Measurements from ENCODE around the gene ADAMTSL4. TPM values are rescaled to one million over a fixed set of nuclear protein-coding genes. Genes with fewer than 3 reads are reported as not detected.

ADAMTSL4 gene
- total and polyA plus RNA-seq, 2 of the 8 experiments (the other 6 are each of a cell fraction or from before 2014, with no cell fraction given) = 4.2 to 5.4 TPM

DNA sequence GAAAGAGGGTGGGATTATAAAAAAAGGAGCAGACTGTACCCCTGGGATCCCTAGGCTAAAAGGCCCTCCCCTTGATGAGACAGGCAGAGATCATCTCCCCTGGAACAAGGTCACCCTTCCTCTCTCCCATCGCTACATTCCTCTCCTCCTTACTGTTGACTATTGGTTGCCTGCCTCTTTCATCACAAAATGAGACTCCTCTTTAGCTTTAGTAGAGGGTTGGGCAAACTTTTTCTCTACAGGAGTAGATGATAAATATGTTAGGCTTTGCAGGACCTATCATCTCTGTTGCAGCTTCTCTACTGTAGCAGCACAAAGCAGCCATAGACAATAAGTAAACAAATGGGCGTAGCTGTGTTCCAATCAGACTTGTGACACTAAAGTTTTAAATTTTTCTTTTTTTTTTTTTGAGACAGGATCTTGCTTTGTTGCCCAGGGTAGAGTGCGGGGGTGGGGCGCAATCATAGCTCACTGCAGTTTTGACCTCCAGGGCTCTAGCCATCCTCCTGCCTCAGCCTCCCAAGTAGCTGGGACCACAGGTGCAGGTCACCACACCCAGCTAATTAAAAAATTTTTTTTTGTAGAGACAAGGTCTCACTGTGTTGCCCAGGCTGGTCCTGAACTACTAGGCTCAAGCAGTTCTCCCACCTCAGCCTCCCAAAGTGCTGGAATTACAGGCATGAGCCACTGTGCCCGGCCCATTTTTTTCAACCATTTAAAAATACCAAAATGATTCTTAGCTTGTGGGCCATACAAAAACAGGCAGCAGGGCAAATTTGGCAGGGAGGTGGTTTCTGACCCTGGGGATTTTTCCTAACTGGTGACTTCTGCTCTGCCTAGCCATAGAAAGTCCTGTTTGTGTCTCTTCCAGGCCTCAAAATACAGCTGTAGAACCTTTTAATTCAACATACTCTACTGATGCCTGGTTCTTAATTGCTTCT lies 15.1 kb downstream of the ADAMTSL4 start:
- H3K9me3 ChIP-seq (ENCODE audit: insufficient read depth in 2 of 2, low read depth in 1 of 2, low read length in 1 of 2) = no peaks in the 10 kb centered on the region
- no peak overlapping the region for H4K91ac ChIP-seq (replicated peaks; ENCODE audit: insufficient read length, low read length)
- ChIA-PET POLR2A (ENCODE audit: partially characterized antibody) (interaction anchor here (0.6 to 43.7 kb wide), 7 partner anchors 13 to 480 kb away, joined by 3 to 1380 read pairs (median 11); partner anchors contain the start of genes ADAMTSL4, ENSA, FALEC and MCL1), CTCF (ENCODE audit: partially characterized antibody) (interaction anchor here (0.6 to 13.7 kb wide), 8 partner anchors 8 to 176 kb away, joined by 3 to 210 read pairs (median 4); no protein-coding TSS in a partner anchor)
- H4K8ac ChIP-seq (ENCODE audit: extremely low read depth, insufficient read depth, low read length) = no peak overlapping the region
- H3K27ac ChIP-seq (ENCODE audit: low read depth, low read length) = no peak overlapping the region
- DNase-seq (ENCODE audit: low read depth in 1 of 2, low spot score in 2 of 2) (no peak), FAIRE-seq (no peak)
- H3K23ac ChIP-seq (ENCODE audit: insufficient read length) = no peak overlapping the region
- peaks cover 25 to 44% (median 32%) of the 10 kb centered on the region in 4 experiments for H3K4me1 ChIP-seq (replicated peaks in 1 of 4; ENCODE audit: control insufficient read depth in 3 of 4, insufficient read depth in 4 of 4, low read length in 3 of 4)
- H3K79me2 ChIP-seq (ENCODE audit: control insufficient read depth in 1 of 2, insufficient read depth in 2 of 2, low read length in 2 of 2) = peaks cover 5 to 48% of the 10 kb centered on the region in 2 experiments; a peak in 3 of 4 replicates
- WGBS, 2 experiments (ENCODE audit: extremely low coverage in 1 of 2, insufficient coverage in 1 of 2, insufficient read length in 1 of 2, insufficient replicate concordance in 2 of 2, low coverage in 1 of 2, low lambda C conversion rate in 2 of 2, missing lambda C conversion rate in 1 of 2) = 97% methylated on average over 5 of the region's 5 CpGs; no CpG with 5 or more reads in 1 of the 2 experiments
- H2BK5ac ChIP-seq (ENCODE audit: low read depth, low read length) = peak overlapping the region; percentile 76; the same call in 1 of the 2 replicates
- 0 out of 4 replicates have a peak overlapping the region, but pooled peaks of 1 of the 2 experiments have one; percentile 85 for H3K4me2 ChIP-seq (ENCODE audit: insufficient read depth in 1 of 2, low read depth in 2 of 2, low read length in 2 of 2)
- no peak overlapping the region for H2BK120ac ChIP-seq (replicated peaks; ENCODE audit: low read depth, low read length)
- no peaks in the 10 kb centered on the region for H3K79me1 ChIP-seq (ENCODE audit: low read depth, low read length)
- no peak overlapping the region for H3K4me3 ChIP-seq (ENCODE audit: extremely low read depth in 1 of 4, insufficient read depth in 2 of 4, low read depth in 3 of 4, low read length in 4 of 4)
- H2BK20ac ChIP-seq (ENCODE audit: low read length) = peak overlapping the region; percentile 87
- peaks cover 0 to 2% of the 10 kb centered on the region in 2 experiments for H4K20me1 ChIP-seq (replicated peaks in 1 of 2; ENCODE audit: control insufficient read depth in 1 of 2, insufficient read depth in 2 of 2, low read length in 2 of 2)
- H3K56ac ChIP-seq (replicated peaks; ENCODE audit: insufficient read length, low read depth, low read length) = no peak overlapping the region
- no peak overlapping the region for H3K4ac ChIP-seq (replicated peaks; ENCODE audit: insufficient read length, low read depth, low read length)
- no peak overlapping the region for H3K18ac ChIP-seq (ENCODE audit: extremely low read depth, low read length)
- no peak overlapping the region for H2AFZ ChIP-seq (ENCODE audit: low read length)
- no peaks in the 10 kb centered on the region for H3K36me3 ChIP-seq (ENCODE audit: control insufficient read depth in 2 of 4, insufficient read depth in 4 of 4, low read length in 3 of 4)
- TF ChIP-seq SIN3A (conservative IDR thresholded peaks at IDR 0.05 in 1 of 2, IDR thresholded peaks at IDR 0.05 in 1 of 2; ENCODE audit: low read depth in 1 of 2, low read length in 2 of 2) (no peak), KDM1A (IDR thresholded peaks at IDR 0.05; ENCODE audit: borderline replicate concordance, low read length) (peak; percentile 75; the same call in 1 of the 2 replicates), CHD1 (IDR thresholded peaks at IDR 0.05; ENCODE audit: low read depth, low read length) (no peak), PHF8 (conservative IDR thresholded peaks at IDR 0.05; ENCODE audit: low read depth, low read length) (no peak), RBBP5 (IDR thresholded peaks at IDR 0.05; ENCODE audit: borderline replicate concordance, low read depth, low read length) (no peak), NRF1 (IDR thresholded peaks at IDR 0.05; ENCODE audit: low read depth, low read length) (no peak), CHD2 (IDR thresholded peaks at IDR 0.05; ENCODE audit: low read length) (no peak), POLR2A (IDR thresholded peaks at IDR 0.05; ENCODE audit: control extremely low read depth in 1 of 2, low read depth in 2 of 2, low read length in 2 of 2) (peak in 1 of 2 experiments; percentile 25; a peak in 1 of 3 replicates), KDM5A (IDR thresholded peaks at IDR 0.05; ENCODE audit: low read length) (no peak)
- TF ChIP-seq, protein P1, sequence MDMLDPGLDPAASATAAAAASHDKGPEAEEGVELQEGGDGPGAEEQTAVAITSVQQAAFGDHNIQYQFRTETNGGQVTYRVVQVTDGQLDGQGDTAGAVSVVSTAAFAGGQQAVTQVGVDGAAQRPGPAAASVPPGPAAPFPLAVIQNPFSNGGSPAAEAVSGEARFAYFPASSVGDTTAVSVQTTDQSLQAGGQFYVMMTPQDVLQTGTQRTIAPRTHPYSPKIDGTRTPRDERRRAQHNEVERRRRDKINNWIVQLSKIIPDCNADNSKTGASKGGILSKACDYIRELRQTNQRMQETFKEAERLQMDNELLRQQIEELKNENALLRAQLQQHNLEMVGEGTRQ (IDR thresholded peaks at IDR 0.05; ENCODE audit: low read length) = no peak
- H3K23me2 ChIP-seq (ENCODE audit: low read depth, low read length) = peaks cover 7% of the 10 kb centered on the region
- no peak overlapping the region for H4K5ac ChIP-seq (ENCODE audit: insufficient read length, low read depth, low read length)
- no peaks in the 10 kb centered on the region for H3K27me3 ChIP-seq (replicated peaks in 1 of 4; ENCODE audit: control insufficient read depth in 3 of 4, extremely low read depth in 1 of 4, insufficient read depth in 3 of 4, low read length in 3 of 4)
- H3K9ac ChIP-seq (replicated peaks in 1 of 4; ENCODE audit: extremely low read depth in 1 of 4, low read depth in 3 of 4, low read length in 3 of 4) = no peak overlapping the region; a peak in 1 of 7 replicates
- H3K14ac ChIP-seq (ENCODE audit: insufficient read length) = no peak overlapping the region
- H2AK5ac ChIP-seq (ENCODE audit: low read depth, low read length) = peak overlapping the region; percentile 53; the same call in 1 of the 2 replicates
- H2BK15ac ChIP-seq (ENCODE audit: low read length) = no peak overlapping the region
- H2BK12ac ChIP-seq (ENCODE audit: low read depth, low read length) = peak overlapping the region; percentile 95; the same call in 1 of the 2 replicates
